BLaER1 (cell line): ENCODE measurements around the gene IL7R.

Experiments used
- H3K27ac ChIP-seq: shearing (Covaris generic); formaldehyde crosslinking; 2 replicates; pipeline ENCODE4 v1.8.1; 2022
- H3K27me3 ChIP-seq: shearing (Covaris generic); formaldehyde crosslinking; 2 replicates; pipeline ENCODE4 v1.8.1; 2022
- H3K36me3 ChIP-seq: shearing (Covaris generic); formaldehyde crosslinking; 2 replicates; pipeline ENCODE4 v1.8.1; 2022
- H3K4me1 ChIP-seq: shearing (Covaris generic); formaldehyde crosslinking; 2 replicates; pipeline ENCODE4 v1.8.1; 2022
- H3K4me2 ChIP-seq: shearing (Covaris generic); formaldehyde crosslinking; 2 replicates; pipeline ENCODE4 v1.8.1; 2022
- H3K4me3 ChIP-seq: shearing (Covaris generic); formaldehyde crosslinking; 2 replicates; pipeline ENCODE4 v1.8.1; 2022
- H3K9ac ChIP-seq: shearing (Covaris generic); formaldehyde crosslinking; 2 replicates; pipeline ENCODE4 v1.8.1; 2022
- H3K9me3 ChIP-seq: shearing (Covaris generic); formaldehyde crosslinking; 2 replicates; pipeline ENCODE4 v1.8.1; 2022
- H4K20me1 ChIP-seq: shearing (Covaris generic); formaldehyde crosslinking; 2 replicates; pipeline ENCODE4 v1.8.1; 2022
- Cebpa-rat ChIP-seq: shearing (Covaris generic); IDR thresholded peaks from 2 replicates; pipeline ENCODE4 v1.8.1; 2022

The IL7R gene

GRCh38 chr5:35920890-35921289 is 64.2 kb downstream of the IL7R start:
- H3K27ac ChIP-seq = peak overlapping the region; percentile 70
- peaks cover 49% of the 10 kb centered on the region for H3K9me3 ChIP-seq
- peaks cover 24% of the 10 kb centered on the region for H3K36me3 ChIP-seq
- no peaks in the 10 kb centered on the region for H3K27me3 ChIP-seq
- peaks cover 69% of the 10 kb centered on the region for H3K4me1 ChIP-seq
- no peak overlapping the region for H3K4me3 ChIP-seq
- TF ChIP-seq Cebpa-rat = no peak
- no peaks in the 10 kb centered on the region for H4K20me1 ChIP-seq
- H3K4me2 ChIP-seq = peak overlapping the region; percentile 51
- H3K9ac ChIP-seq = 0 out of 2 replicates have a peak overlapping the region, but pooled peaks have one; percentile 13

- H3K27me3 ChIP-seq = no peaks in the 10 kb centered on the region
- no peaks in the 10 kb centered on the region for H4K20me1 ChIP-seq
- peak overlapping the region; percentile 70 for H3K27ac ChIP-seq
- H3K4me3 ChIP-seq = no peak overlapping the region
- peaks cover 24% of the 10 kb centered on the region for H3K36me3 ChIP-seq
- peak overlapping the region; percentile 51 for H3K4me2 ChIP-seq
- 0 out of 2 replicates have a peak overlapping the region, but pooled peaks have one; percentile 13 for H3K9ac ChIP-seq
- H3K9me3 ChIP-seq = peaks cover 40% of the 10 kb centered on the region
- H3K4me1 ChIP-seq = peaks cover 78% of the 10 kb centered on the region
- TF ChIP-seq Cebpa-rat = no peak
Observed at GRCh38 chr5:35921930-35922329, 65.2 kb downstream of the IL7R start.

GRCh38 chr5:35922468-35922867 is 65.8 kb downstream of the IL7R start:
- Histone ChIP-seq H3K4me1 (peaks cover 78% of the 10 kb centered on the region), H4K20me1 (no peaks in the 10 kb centered on the region), H3K27me3 (no peaks in the 10 kb centered on the region), H3K9ac (peak overlapping the region; percentile 13; the same call in 1 of the 2 replicates), H3K9me3 (peaks cover 36% of the 10 kb centered on the region), H3K4me3 (no peak overlapping the region), H3K4me2 (peak overlapping the region; percentile 51), H3K36me3 (peaks cover 24% of the 10 kb centered on the region), H3K27ac (peak overlapping the region; percentile 70)
- no peak for TF ChIP-seq Cebpa-rat

- H3K9ac ChIP-seq = peak overlapping the region; percentile 71
- peak overlapping the region; percentile 77 for H3K27ac ChIP-seq
- peak overlapping the region; percentile 81 for H3K4me2 ChIP-seq
- H3K4me1 ChIP-seq = peaks cover 73% of the 10 kb centered on the region
- TF ChIP-seq Cebpa-rat = no peak
- no peaks in the 10 kb centered on the region for H4K20me1 ChIP-seq
- 0 out of 2 replicates have a peak overlapping the region, but pooled peaks have one; percentile 24 for H3K4me3 ChIP-seq
- no peaks in the 10 kb centered on the region for H3K27me3 ChIP-seq
- H3K9me3 ChIP-seq = peaks cover 18% of the 10 kb centered on the region
- peaks cover 13% of the 10 kb centered on the region; the same call in 1 of the 2 replicates for H3K36me3 ChIP-seq
Observed at GRCh38 chr5:35924122-35924949, 67.6 kb downstream of the IL7R start.

- H3K27me3 ChIP-seq = no peaks in the 10 kb centered on the region
- H3K27ac ChIP-seq = peak overlapping the region; percentile 77
- H3K4me3 ChIP-seq = peak overlapping the region; percentile 24
- H3K4me1 ChIP-seq = peaks cover 65% of the 10 kb centered on the region
- peaks cover 5% of the 10 kb centered on the region; the same call in 1 of the 2 replicates for H3K36me3 ChIP-seq
- no peaks in the 10 kb centered on the region for H4K20me1 ChIP-seq
- peak overlapping the region; percentile 71 for H3K9ac ChIP-seq
- H3K9me3 ChIP-seq = peaks cover 10% of the 10 kb centered on the region
- peak overlapping the region; percentile 81 for H3K4me2 ChIP-seq
- TF ChIP-seq Cebpa-rat = no peak
Observed at GRCh38 chr5:35924950-35925722, 68.4 kb downstream of the IL7R start.

- Histone ChIP-seq H3K9me3 (no peaks in the 10 kb centered on the region), H3K4me2 (peak overlapping the region; percentile 81), H3K27me3 (no peaks in the 10 kb centered on the region), H3K27ac (peak overlapping the region; percentile 28; the same call in 1 of the 2 replicates), H3K4me3 (no peak overlapping the region), H3K36me3 (no peaks in the 10 kb centered on the region), H3K9ac (no peak overlapping the region), H3K4me1 (peaks cover 51% of the 10 kb centered on the region), H4K20me1 (no peaks in the 10 kb centered on the region)
- no peak for TF ChIP-seq Cebpa-rat
Observed at GRCh38 chr5:35926389-35927051, 69.8 kb downstream of the IL7R start.
